ENCODE results near the gene CXADR.
"Not testable (repeated sequence)": the region's sequence is repeated elsewhere in the genome, so short reads cannot be mapped to it uniquely, and the experiment has no call there.

CXADR gene

GRCh38 chr21:17497316-17497715 is 15.5 kb upstream of the CXADR start:
- Histone ChIP-seq H3F3A (ENCODE audit: low read depth) (no peaks in the 10 kb centered on the region), H2AFZ (ENCODE audit: low read length) (no peak overlapping the region), H3K9ac (ENCODE audit: low read depth, low read length, poor library complexity, severe bottlenecking) (no peak overlapping the region), H3K9me2 (replicated peaks; ENCODE audit: low read depth, low read length) (no peaks in the 10 kb centered on the region), H3K79me2 (ENCODE audit: insufficient read depth, low read length) (no peaks in the 10 kb centered on the region), H3K4me2 (ENCODE audit: low read depth, low read length, poor library complexity, severe bottlenecking) (no peak overlapping the region), H4K20me1 (ENCODE audit: insufficient read depth, low read length, poor library complexity, severe bottlenecking) (no peaks in the 10 kb centered on the region), H3K9me3 (ENCODE audit: insufficient read depth, low read depth, low read length) (no peaks in the 10 kb centered on the region), H3K36me3 (ENCODE audit: insufficient read depth, low read length) (no peaks in the 10 kb centered on the region), H3K4me3 (ENCODE audit: low read length, poor library complexity, severe bottlenecking) (no peak overlapping the region), H3K4me1 (ENCODE audit: insufficient read depth, low read length, poor library complexity, severe bottlenecking) (peaks cover 5% of the 10 kb centered on the region), H3K27me3 (ENCODE audit: insufficient read depth, low read length, poor library complexity, severe bottlenecking) (no peaks in the 10 kb centered on the region)
- no peak for TF ChIP-seq EZH2phosphoT487 (IDR thresholded peaks at IDR 0.05; ENCODE audit: borderline replicate concordance)
- TF ChIP-seq, protein P1, sequence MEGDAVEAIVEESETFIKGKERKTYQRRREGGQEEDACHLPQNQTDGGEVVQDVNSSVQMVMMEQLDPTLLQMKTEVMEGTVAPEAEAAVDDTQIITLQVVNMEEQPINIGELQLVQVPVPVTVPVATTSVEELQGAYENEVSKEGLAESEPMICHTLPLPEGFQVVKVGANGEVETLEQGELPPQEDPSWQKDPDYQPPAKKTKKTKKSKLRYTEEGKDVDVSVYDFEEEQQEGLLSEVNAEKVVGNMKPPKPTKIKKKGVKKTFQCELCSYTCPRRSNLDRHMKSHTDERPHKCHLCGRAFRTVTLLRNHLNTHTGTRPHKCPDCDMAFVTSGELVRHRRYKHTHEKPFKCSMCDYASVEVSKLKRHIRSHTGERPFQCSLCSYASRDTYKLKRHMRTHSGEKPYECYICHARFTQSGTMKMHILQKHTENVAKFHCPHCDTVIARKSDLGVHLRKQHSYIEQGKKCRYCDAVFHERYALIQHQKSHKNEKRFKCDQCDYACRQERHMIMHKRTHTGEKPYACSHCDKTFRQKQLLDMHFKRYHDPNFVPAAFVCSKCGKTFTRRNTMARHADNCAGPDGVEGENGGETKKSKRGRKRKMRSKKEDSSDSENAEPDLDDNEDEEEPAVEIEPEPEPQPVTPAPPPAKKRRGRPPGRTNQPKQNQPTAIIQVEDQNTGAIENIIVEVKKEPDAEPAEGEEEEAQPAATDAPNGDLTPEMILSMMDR (conservative IDR thresholded peaks at IDR 0.05; ENCODE audit: low read length) = no peak

GRCh38 chr21:17498586-17498985 is 14.3 kb upstream of the CXADR start:
- Histone ChIP-seq H3F3A (ENCODE audit: low read depth) (no peaks in the 10 kb centered on the region), H3K27me3 (ENCODE audit: insufficient read depth, low read length, poor library complexity, severe bottlenecking) (no peaks in the 10 kb centered on the region), H3K79me2 (ENCODE audit: insufficient read depth, low read length) (no peaks in the 10 kb centered on the region), H3K9ac (ENCODE audit: low read depth, low read length, poor library complexity, severe bottlenecking) (no peak overlapping the region), H2AFZ (ENCODE audit: low read length) (no peak overlapping the region), H3K9me2 (replicated peaks; ENCODE audit: low read depth, low read length) (no peaks in the 10 kb centered on the region), H3K36me3 (ENCODE audit: insufficient read depth, low read length) (no peaks in the 10 kb centered on the region), H3K4me3 (ENCODE audit: low read length, poor library complexity, severe bottlenecking) (no peak overlapping the region), H3K4me2 (ENCODE audit: low read depth, low read length, poor library complexity, severe bottlenecking) (no peak overlapping the region), H3K4me1 (ENCODE audit: insufficient read depth, low read length, poor library complexity, severe bottlenecking) (peaks cover 5% of the 10 kb centered on the region), H4K20me1 (ENCODE audit: insufficient read depth, low read length, poor library complexity, severe bottlenecking) (no peaks in the 10 kb centered on the region), H3K9me3 (ENCODE audit: insufficient read depth, low read depth, low read length) (no peaks in the 10 kb centered on the region)
- no peak for TF ChIP-seq EZH2phosphoT487 (IDR thresholded peaks at IDR 0.05; ENCODE audit: borderline replicate concordance)
- TF ChIP-seq, protein P1 (conservative IDR thresholded peaks at IDR 0.05; ENCODE audit: low read length) = no peak

- Histone ChIP-seq H4K20me1 (ENCODE audit: insufficient read depth, low read length, poor library complexity, severe bottlenecking) (no peaks in the 10 kb centered on the region), H3K27me3 (ENCODE audit: insufficient read depth, low read length, poor library complexity, severe bottlenecking) (no peaks in the 10 kb centered on the region), H3K79me2 (ENCODE audit: insufficient read depth, low read length) (no peaks in the 10 kb centered on the region), H3K36me3 (ENCODE audit: insufficient read depth, low read length) (no peaks in the 10 kb centered on the region), H3K9me2 (replicated peaks; ENCODE audit: low read depth, low read length) (no peaks in the 10 kb centered on the region), H3K9ac (ENCODE audit: low read depth, low read length, poor library complexity, severe bottlenecking) (no peak overlapping the region), H2AFZ (ENCODE audit: low read length) (no peak overlapping the region), H3K4me2 (ENCODE audit: low read depth, low read length, poor library complexity, severe bottlenecking) (no peak overlapping the region), H3K4me3 (ENCODE audit: low read length, poor library complexity, severe bottlenecking) (no peak overlapping the region), H3K9me3 (ENCODE audit: insufficient read depth, low read depth, low read length) (no peaks in the 10 kb centered on the region), H3F3A (ENCODE audit: low read depth) (no peaks in the 10 kb centered on the region), H3K4me1 (ENCODE audit: insufficient read depth, low read length, poor library complexity, severe bottlenecking) (peaks cover 5% of the 10 kb centered on the region)
- TF ChIP-seq EZH2phosphoT487 (IDR thresholded peaks at IDR 0.05; ENCODE audit: borderline replicate concordance) = no peak
These were observed 11.5 kb upstream of the CXADR start for GRCh38 chr21:17501107-17502006.

GRCh38 chr21:17502985-17503384 is 9.9 kb upstream of the CXADR start:
- not testable (repeated sequence) for H3K4me2 ChIP-seq (ENCODE audit: low read depth, low read length, poor library complexity, severe bottlenecking); H3K9ac ChIP-seq (ENCODE audit: low read depth, low read length, poor library complexity, severe bottlenecking); H3K27me3 ChIP-seq (ENCODE audit: insufficient read depth, low read length, poor library complexity, severe bottlenecking); H3K79me2 ChIP-seq (ENCODE audit: insufficient read depth, low read length); H3K4me3 ChIP-seq (ENCODE audit: low read length, poor library complexity, severe bottlenecking); H3K9me3 ChIP-seq (ENCODE audit: insufficient read depth, low read depth, low read length); H3K9me2 ChIP-seq (replicated peaks; ENCODE audit: low read depth, low read length); H2AFZ ChIP-seq (ENCODE audit: low read length); H3K4me1 ChIP-seq (ENCODE audit: insufficient read depth, low read length, poor library complexity, severe bottlenecking); H3F3A ChIP-seq (ENCODE audit: low read depth); H4K20me1 ChIP-seq (ENCODE audit: insufficient read depth, low read length, poor library complexity, severe bottlenecking); H3K36me3 ChIP-seq (ENCODE audit: insufficient read depth, low read length)
